K562 (cell line): Measurements from ENCODE around the gene TSPAN14. TPM values are rescaled to one million over a fixed set of nuclear protein-coding genes. Genes with fewer than 3 reads are reported as not detected.

Source experiments
- ATAC-seq: fragments of 200-7000 bp; cut with Tn5 transposase; 3 replicates; pipeline ENCODE4 v1.9.1; 2020; ENCODE audit warnings: moderate library complexity
- BruUV-seq: library from RNA; stranded (reverse); fragments of 400-500 nt; replicated peaks from 2 replicates; lab custom pipeline; 2021; lab: Mats Ljungman, UMichigan
- CTCF ChIA-PET: fragments of 300-600 bp; formaldehyde crosslinking; extraction: SDS; loops from one replicate; lab custom pipeline; 2021; ENCODE audit warnings: low intra/inter-chr PET ratio; lab: Yijun Ruan, JAX
- POLR2A ChIA-PET: fragments of 300-600, 350-650 bp; sonication (Branson Sonifier 250); formaldehyde crosslinking; extraction: SDS; loops from one replicate; lab custom pipeline; 2021; ENCODE audit warnings: antibody characterized with exemption, inconsistent platforms; lab: Yijun Ruan, JAX
- DNase-seq, 4 experiments: peaks; one replicate each; pipeline versions ENCODE4 v3.0.0 to v3.0.0-alpha.2; 2011 to 2018; ENCODE audit warnings: low spot score in 3 of 4, mixed read lengths in 3 of 4; ENCODE audit errors: extremely low read depth in 1 of 4
- FAIRE-seq: peaks from 2 replicates; lab custom pipeline; 2011; peaks lifted over from hg19 to GRCh38; lab: Jason Lieb, UNC
- H2AFZ ChIP-seq: 2 replicates; pipeline ENCODE4 v1.6.0; 2011; ENCODE audit warnings: low read depth, low read length, control low read depth, inconsistent platforms
- H3K27ac ChIP-seq: fragments of 200-600 bp; 3 replicates; pipeline ENCODE4 v1.8.0; 2011; ENCODE audit warnings: low read depth, mild to moderate bottlenecking, control low read depth, inconsistent platforms, low read length, moderate library complexity, mixed read lengths; ENCODE audit errors: extremely low read depth
- H3K27me3 ChIP-seq, 2 experiments: fragments of 300-600 bp in 1 of 2; 2 replicates in 1 of 2; 3 replicates in 1 of 2; pipeline versions ENCODE4 v1.6.0 to v1.8.0; 2011; ENCODE audit warnings: inconsistent platforms in 2 of 2, low read length in 2 of 2, mild to moderate bottlenecking in 1 of 2, mixed read lengths in 1 of 2, moderate library complexity in 1 of 2; ENCODE audit not compliant: control insufficient read depth in 2 of 2, insufficient read depth in 2 of 2
- H3K36me3 ChIP-seq: fragments of 300-600 bp; 3 replicates; pipeline ENCODE4 v1.8.0; 2011; ENCODE audit warnings: mild to moderate bottlenecking, low read length, inconsistent platforms; ENCODE audit not compliant: control insufficient read depth, insufficient read depth
- H3K4me1 ChIP-seq, 2 experiments: fragments of 200-600 bp in 1 of 2; replicated peaks in 1 of 2; 2 replicates in 1 of 2; 3 replicates in 1 of 2; pipeline versions ENCODE4 v1.5.1 to v1.8.0; 2011; ENCODE audit warnings: inconsistent platforms in 2 of 2, low read length in 2 of 2, mild to moderate bottlenecking in 1 of 2, mixed read lengths in 1 of 2, moderate library complexity in 1 of 2; ENCODE audit not compliant: control insufficient read depth in 2 of 2, insufficient read depth in 2 of 2
- H3K4me2 ChIP-seq: 2 replicates; pipeline ENCODE4 v1.6.1; 2011; ENCODE audit warnings: low read length, control low read depth, inconsistent platforms, mixed read lengths; ENCODE audit not compliant: insufficient read depth
- H3K4me3 ChIP-seq: fragments of 200-600 bp; sonication (generic), shearing (Covaris generic); 2 replicates; pipeline ENCODE4 v1.5.1; 2016; ENCODE audit warnings: control low read depth, inconsistent platforms
- H3K79me2 ChIP-seq: fragments of 200-600 bp; 3 replicates; pipeline ENCODE4 v1.8.0; 2011; ENCODE audit warnings: low read length, inconsistent platforms; ENCODE audit not compliant: control insufficient read depth, insufficient read depth
- H3K9ac ChIP-seq, 2 experiments: 2 replicates each; pipeline versions ENCODE4 v1.6.0 to v1.6.1; 2011; ENCODE audit warnings: low read depth in 2 of 2, low read length in 2 of 2, control low read depth in 1 of 2, inconsistent platforms in 1 of 2, mild to moderate bottlenecking in 1 of 2, mixed read lengths in 1 of 2; ENCODE audit not compliant: insufficient read depth in 1 of 2
- H3K9me1 ChIP-seq: one replicate; pipeline ENCODE4 v1.6.0; 2011; ENCODE audit warnings: inconsistent platforms, mild to moderate bottlenecking, low read length, moderate library complexity; ENCODE audit not compliant: control insufficient read depth, insufficient read depth
- H3K9me3 ChIP-seq: replicated peaks from 2 replicates; pipeline ENCODE4 v1.5.1; 2011; ENCODE audit warnings: low read depth, low read length, inconsistent platforms; ENCODE audit not compliant: control insufficient read depth, insufficient read depth
- H4K20me1 ChIP-seq: replicated peaks from 2 replicates; pipeline ENCODE4 v1.6.1; 2011; ENCODE audit warnings: low read length, inconsistent platforms, mixed read lengths; ENCODE audit not compliant: control insufficient read depth, insufficient read depth
- C11orf30 ChIP-seq: fragments of 450-650 bp; IDR thresholded peaks from 2 replicates; pipeline ENCODE4 v1.6.1; 2016; ENCODE audit warnings: low read depth, mild to moderate bottlenecking
- CTBP1 ChIP-seq: fragments of 450-650 bp; IDR thresholded peaks from 2 replicates; pipeline ENCODE4 v1.6.1; 2016; ENCODE audit warnings: borderline replicate concordance
- DDX20 ChIP-seq: fragments of 450-650 bp; IDR thresholded peaks from 2 replicates; pipeline ENCODE4 v1.6.1; 2016; ENCODE audit warnings: missing genetic modification characterization, low read depth, mild to moderate bottlenecking, missing compliant biosample characterization, moderate library complexity
- DIDO1 ChIP-seq: fragments of 450-650 bp; IDR thresholded peaks from 2 replicates; pipeline ENCODE4 v1.6.1; 2016; ENCODE audit warnings: low read depth, missing biosample characterization, missing genetic modification characterization
- HMBOX1 ChIP-seq: sonication (generic); IDR thresholded peaks from 2 replicates; pipeline ENCODE4 v1.6.1; 2016
- NCOR1 ChIP-seq: fragments of 450-650 bp; IDR thresholded peaks from 2 replicates; pipeline ENCODE4 v1.6.1; 2016; ENCODE audit warnings: mild to moderate bottlenecking, moderate library complexity
- POLR2H ChIP-seq: IDR thresholded peaks from 2 replicates; pipeline ENCODE4 v1.6.1; 2016; ENCODE audit warnings: missing genetic modification characterization, low read depth, mild to moderate bottlenecking, control low read depth, missing compliant biosample characterization, moderate library complexity
- SETDB1 ChIP-seq: IDR thresholded peaks from one replicate; pipeline ENCODE4 v1.6.1; 2012; ENCODE audit warnings: low read length, control low read depth, inconsistent platforms
- SMARCC2 ChIP-seq: fragments of 450-650 bp; IDR thresholded peaks from 2 replicates; pipeline ENCODE4 v1.6.1; 2017; ENCODE audit warnings: antibody characterized with exemption, moderate library complexity, mild to moderate bottlenecking, low read depth
- ZNF316 ChIP-seq: fragments of 450-650 bp; IDR thresholded peaks from 2 replicates; pipeline ENCODE4 v1.6.1; 2016
- ZNF609 ChIP-seq: sonication (generic); formaldehyde crosslinking; IDR thresholded peaks from 2 replicates; pipeline ENCODE4 v1.8.1; 2023; ENCODE audit warnings: missing genetic modification reagents, mild to moderate bottlenecking, borderline replicate concordance
- WGBS: fragments of 100-300 bp; shearing (Covaris generic); methylation state at CpG from one replicate; pipeline ENCODE4 v1.1.6; 2016; ENCODE audit warnings: low coverage, mixed read lengths; ENCODE audit not compliant: insufficient coverage; ENCODE audit errors: missing lambda C conversion rate; 5-methylcytosine and 5-hydroxymethylcytosine counted together
- in situ Hi-C: fragments of 300-500 bp; cut with MboI; formaldehyde crosslinking; loops from 4 replicates; pipeline ENCODE4 v1.15.0; 2018; ENCODE audit warnings: inconsistent platforms, mixed read lengths
- intact Hi-C: fragments of 100-400 bp; cut with micrococcal nuclease; formaldehyde crosslinking; loops from 2 replicates; pipeline ENCODE4 v1.14.2; 2022
- polyA plus RNA-seq, 8 experiments: library from polyadenylated mRNA; depleted of rRNA in 4 of 8; stranded (reverse) in 5 of 8; unstranded in 3 of 8; fragments of >200 nt; fragmentation: Nextera tagmentation in 2 of 8; fragmentation: Illumina TruSeq in 1 of 8; extraction: Ambion mirVana in 2 of 8; extraction: Trizol in 1 of 8; gene quantifications; 2 replicates each; pipeline versions ENCODE4 v1.2.1 to v1.2.3, GENCODE V29; 2011 to 2014; ENCODE audit warnings: inconsistent platforms in 1 of 8, missing spikeins in 1 of 8
- total RNA-seq, 7 experiments: library from RNA; depleted of rRNA in 6 of 7; stranded (reverse); fragments of >200 nt in 6 of 7; fragmentation: Illumina TruSeq in 2 of 7; extraction: Trizol in 2 of 7; gene quantifications; 2 replicates each; pipeline versions ENCODE4 v1.2.1 to v1.2.3, GENCODE V29; 2011 to 2021; ENCODE audit warnings: low replicate concordance in 1 of 7

TSPAN14 gene
- total and polyA plus RNA-seq, 9 of the 15 experiments (the other 6 are each of a cell fraction or from before 2014, with no cell fraction given), result 5.8 to 92.9 (median 23.3) TPM

- no peaks in the 10 kb centered on the region for H3K9me3 ChIP-seq
- no peak overlapping the region for H3K4me2 ChIP-seq
- TF ChIP-seq DIDO1 (tag), result no peak
- TF ChIP-seq SETDB1, result no peak
- no peak for TF ChIP-seq SMARCC2
- TF ChIP-seq POLR2H (tag), result no peak
- TF ChIP-seq DDX20 (tag), result no peak
- no peak for TF ChIP-seq NCOR1
- no peak for TF ChIP-seq ZNF609
- TF ChIP-seq C11orf30, result peak; percentile 33; the same call in 1 of the 2 replicates
- peak; percentile 40; the same call in 1 of the 2 replicates for TF ChIP-seq ZNF316
- no peak for TF ChIP-seq CTBP1
- peak; percentile 43; the same call in 1 of the 2 replicates for TF ChIP-seq HMBOX1
- no peak overlapping the region for H2AFZ ChIP-seq
- BruUV-seq, result no TSS peak
- no peak for FAIRE-seq
- H3K27me3 ChIP-seq, result no peaks in the 10 kb centered on the region
- no peak overlapping the region for H3K27ac ChIP-seq
- H4K20me1 ChIP-seq, result 0 out of 2 replicates have a peak, but pooled peaks cover 5% of the 10 kb centered on the region
- in situ Hi-C loops, result no loop called here
- H3K79me2 ChIP-seq, result peaks cover 92% of the 10 kb centered on the region
- H3K4me3 ChIP-seq, result no peak overlapping the region
- POLR2A ChIA-PET, result interaction anchor here (0.6 to 1.5 kb wide), 5 partner anchors 10 to 30 kb away, joined by 3 to 12 read pairs (median 5); no protein-coding TSS in a partner anchor
- peaks cover 9% of the 10 kb centered on the region for H3K9me1 ChIP-seq
- WGBS, result 90% methylated on average over 8 of the region's 9 CpGs
- intact Hi-C loops, result no loop called here
- ATAC-seq, result no peak
- peak overlapping the region in 1 of 2 experiments; percentile 87; a peak in 1 of 4 replicates for H3K9ac ChIP-seq
- CTCF ChIA-PET, result no interaction called here
- H3K4me1 ChIP-seq, result peaks cover 43 to 47% of the 10 kb centered on the region in 2 experiments
- no peak for DNase-seq
- H3K36me3 ChIP-seq, result peaks cover 53% of the 10 kb centered on the region
Observed at GRCh38 chr10:80486785-80487420, 32.8 kb downstream of the TSPAN14 start.
